DMS 273 treated with DMSO at 0.1 percent for 48 hours (cell line): ENCODE results near the gene NODAL.

Experiments
- DNase-seq: peaks from one replicate; lab custom pipeline; 2025; lab: John Stamatoyannopoulos, UW

NODAL gene

GRCh38 chr10:70432561-70433263 is 8.8 kb downstream of the NODAL start:
- no peak for DNase-seq

GRCh38 chr10:70432101-70432500 is 9.4 kb downstream of the NODAL start:
- no peak for DNase-seq

GRCh38 chr10:70430493-70431445 is 10.7 kb downstream of the NODAL start:
- DNase-seq = no peak

GRCh38 chr10:70426823-70427222 is 14.7 kb downstream of the NODAL start:
- DNase-seq = no peak

GRCh38 chr10:70425096-70425495 is 16.4 kb downstream of the NODAL start:
- no peak for DNase-seq

GRCh38 chr10:70424320-70424719 is 17.2 kb downstream of the NODAL start:
- no peak for DNase-seq

GRCh38 chr10:70418713-70419112 is 22.8 kb downstream of the NODAL start:
- DNase-seq = no peak

GRCh38 chr10:70418229-70418628 is 23.3 kb downstream of the NODAL start:
- DNase-seq = no peak

GRCh38 chr10:70417568-70417967 is 23.9 kb downstream of the NODAL start:
- DNase-seq = no peak

GRCh38 chr10:70412356-70412755 is 29.1 kb downstream of the NODAL start:
- DNase-seq = no peak

GRCh38 chr10:70410608-70411007 is 30.9 kb downstream of the NODAL start:
- DNase-seq = no peak

GRCh38 chr10:70409772-70410171 is 31.7 kb downstream of the NODAL start:
- DNase-seq = no peak

GRCh38 chr10:70405037-70405824 is 36.2 kb downstream of the NODAL start:
- no peak for DNase-seq

- no peak for DNase-seq
These were observed 36.8 kb downstream of the NODAL start for GRCh38 chr10:70404787-70405036.

- DNase-seq = peak; percentile 73
These were observed 37.3 kb downstream of the NODAL start, which contains the start of gene EIF4EBP2 for GRCh38 chr10:70404036-70404786. EIF4EBP2 (plus strand) TSS chr10:70404145; CDS start chr10:70404402, 257 bp downstream.

GRCh38 chr10:70403483-70404035 is 37.9 kb downstream of the NODAL start:
- DNase-seq = no peak

GRCh38 chr10:70399177-70399576 is 42.3 kb downstream of the NODAL start:
- no peak for DNase-seq

GRCh38 chr10:70396140-70396539 is 45.3 kb downstream of the NODAL start:
- no peak for DNase-seq

GRCh38 chr10:70391654-70392053 is 49.8 kb downstream of the NODAL start:
- DNase-seq = no peak
